Chondrocyte (in vitro differentiated cells): ENCODE measurements around the gene RHOT2. TPM values are rescaled to one million over a fixed set of nuclear protein-coding genes. Genes with fewer than 3 reads are reported as not detected.

Source experiments
- DNase-seq: peaks from one replicate; pipeline ENCODE4 v3.0.0; 2021; ENCODE audit warnings: mixed read lengths, low spot score
- H3K27ac Mint-ChIP-seq: one replicate; pipeline ENCODE4 v1.8.0; 2021; ENCODE audit warnings: mild to moderate bottlenecking, moderate library complexity, mixed read lengths; ENCODE audit not compliant: unreplicated experiment
- H3K27me3 Mint-ChIP-seq: 2 replicates; pipeline ENCODE4 v1.8.0; 2021; ENCODE audit warnings: low read depth, mixed read lengths
- H3K36me3 Mint-ChIP-seq: 2 replicates; pipeline ENCODE4 v1.8.0; 2021; ENCODE audit warnings: low read depth, mixed read lengths
- H3K4me1 Mint-ChIP-seq: 2 replicates; pipeline ENCODE4 v1.8.0; 2021; ENCODE audit warnings: low read depth, mild to moderate bottlenecking, mixed read lengths
- H3K4me3 Mint-ChIP-seq: one replicate; pipeline ENCODE4 v1.8.0; 2021; ENCODE audit warnings: mild to moderate bottlenecking, moderate library complexity, mixed read lengths; ENCODE audit not compliant: unreplicated experiment
- H3K9me3 Mint-ChIP-seq: 2 replicates; pipeline ENCODE4 v1.8.0; 2021; ENCODE audit warnings: low read depth, mixed read lengths
- CTCF ChIP-seq: fragments of 200-600 bp; sonication (generic); IDR thresholded peaks from 2 replicates; pipeline ENCODE4 v1.5.0; 2021; ENCODE audit warnings: antibody characterized with exemption, mild to moderate bottlenecking, moderate library complexity
- total RNA-seq: library from RNA; stranded (reverse); gene quantifications from 3 replicates; pipeline ENCODE4 v1.2.1, GENCODE V29; 2021

The RHOT2 gene
- total RNA-seq, 1 donor from 2014 or later: 101 TPM

DNA sequence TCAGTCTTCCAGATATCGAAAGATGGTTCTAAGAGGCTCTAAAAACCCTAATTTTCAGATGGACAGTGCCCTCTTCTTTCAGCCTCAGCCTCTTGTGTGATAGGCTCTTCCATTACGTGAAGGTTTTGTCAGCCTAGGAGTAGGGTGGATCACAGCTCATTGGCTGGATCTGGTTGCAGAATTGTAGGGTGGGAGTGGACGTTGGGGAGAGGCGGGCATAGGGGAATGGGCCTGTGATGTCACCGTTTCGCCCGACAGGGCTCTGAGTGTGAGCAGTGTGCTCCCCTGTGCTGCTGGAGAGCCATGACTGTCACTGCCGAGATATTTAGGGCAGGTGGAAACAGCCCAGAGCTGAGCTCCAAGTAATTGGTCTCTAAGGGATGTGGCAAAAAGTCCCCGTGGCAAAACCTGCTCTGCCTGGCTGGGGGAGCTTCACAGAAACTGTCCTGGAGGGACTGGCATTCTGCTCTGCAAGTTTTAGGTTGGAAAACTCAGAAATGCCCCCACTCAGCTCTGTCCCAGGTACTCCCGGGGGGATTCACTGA lies 43.3 kb upstream of the RHOT2 start:
- Mint-ChIP-seq H3K9me3 (no peaks in the 10 kb centered on the region), H3K36me3 (peaks cover 2% of the 10 kb centered on the region), H3K27ac (no peak overlapping the region), H3K4me1 (peaks cover 36% of the 10 kb centered on the region), H3K4me3 (no peak overlapping the region), H3K27me3 (no peaks in the 10 kb centered on the region)
- no peak for DNase-seq
- no peak for TF ChIP-seq CTCF

GRCh38 chr16:625117-625976 lies 42.6 kb upstream of the RHOT2 start:
- no peak for TF ChIP-seq CTCF
- Mint-ChIP-seq H3K4me1 (peaks cover 36% of the 10 kb centered on the region), H3K27me3 (no peaks in the 10 kb centered on the region), H3K4me3 (no peak overlapping the region), H3K9me3 (no peaks in the 10 kb centered on the region), H3K36me3 (peaks cover 2% of the 10 kb centered on the region), H3K27ac (peak overlapping the region; percentile 32)
- DNase-seq: no peak

DNA sequence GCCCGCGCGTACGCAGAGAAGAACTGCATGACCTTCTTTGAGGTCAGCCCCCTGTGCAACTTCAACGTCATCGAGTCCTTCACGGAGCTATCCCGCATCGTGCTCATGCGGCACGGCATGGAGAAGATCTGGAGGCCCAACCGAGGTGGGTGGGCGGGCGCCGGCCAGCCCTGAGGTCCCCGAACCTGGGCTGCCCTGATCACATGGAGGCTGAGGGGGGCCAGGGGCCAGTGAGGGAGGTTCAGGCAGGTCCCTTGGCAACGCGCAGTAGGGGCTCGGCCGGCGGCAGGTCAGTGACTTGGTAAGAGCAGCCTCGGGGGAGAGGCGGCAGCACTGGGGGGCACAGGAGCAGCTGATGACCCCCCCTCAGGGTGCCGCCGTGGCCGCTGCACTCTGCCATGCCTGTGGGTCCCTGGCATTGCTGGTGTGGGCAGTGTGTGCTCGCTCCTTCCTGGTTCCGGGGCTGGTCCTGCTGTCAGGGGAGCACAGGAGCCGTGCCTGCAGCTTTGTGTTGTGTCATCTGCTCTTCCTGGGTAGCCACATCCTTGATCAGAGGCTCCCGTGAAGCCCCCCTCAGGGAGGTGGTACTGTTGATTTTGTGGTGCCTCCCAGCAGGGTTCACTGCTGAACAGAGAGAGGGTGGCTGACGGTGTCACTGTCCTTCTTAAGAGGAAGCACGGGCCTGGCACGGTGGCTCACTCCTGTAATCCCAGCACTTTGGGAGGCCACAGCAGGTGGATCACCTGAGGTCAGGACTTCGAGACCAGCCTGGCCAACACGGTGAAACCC lies 41.8 kb upstream of the RHOT2 start:
- peak overlapping the region; percentile 98 for H3K27ac Mint-ChIP-seq
- no peaks in the 10 kb centered on the region for H3K27me3 Mint-ChIP-seq
- TF ChIP-seq CTCF: no peak
- H3K4me3 Mint-ChIP-seq: no peak overlapping the region
- peaks cover 36% of the 10 kb centered on the region for H3K4me1 Mint-ChIP-seq
- H3K36me3 Mint-ChIP-seq: peaks cover 2% of the 10 kb centered on the region
- peak; percentile 90 for DNase-seq
- H3K9me3 Mint-ChIP-seq: no peaks in the 10 kb centered on the region

- no peak for TF ChIP-seq CTCF
- peaks cover 31% of the 10 kb centered on the region for H3K4me1 Mint-ChIP-seq
- DNase-seq: no peak
- no peaks in the 10 kb centered on the region for H3K9me3 Mint-ChIP-seq
- H3K27me3 Mint-ChIP-seq: no peaks in the 10 kb centered on the region
- H3K27ac Mint-ChIP-seq: peak overlapping the region; percentile 98
- peak overlapping the region; percentile 21 for H3K4me3 Mint-ChIP-seq
- peaks cover 2% of the 10 kb centered on the region for H3K36me3 Mint-ChIP-seq
Measured at GRCh38 chr16:626787-627453, 41.0 kb upstream of the RHOT2 start.
